NCI-H345 treated with DMSO at 0.1 percent for 48 hours (cell line): ENCODE data around the gene PERP.
A peak's percentile ranks its signal among the peaks of the same experiment; 100 is the strongest.
"Not testable (repeated sequence)": the region's sequence is repeated elsewhere in the genome, so short reads cannot be mapped to it uniquely, and the experiment has no call there.

ENCODE experiments used
- DNase-seq: peaks from one replicate; lab custom pipeline; 2025; ENCODE audit not compliant: unreplicated experiment; lab: John Stamatoyannopoulos, UW

PERP gene

GRCh38 chr6:138107078-138107751 is at the start of gene PERP:
Gene PERP (minus strand): TSS chr6:138107419. CDS start chr6:138107340, 79 bp downstream.
- no peak for DNase-seq

GRCh38 chr6:138155443-138155842 is 48.2 kb upstream of the PERP start:
- no peak for DNase-seq

- no peak for DNase-seq
These were observed 39.3 kb upstream of the PERP start for GRCh38 chr6:138146544-138146943.

- DNase-seq = no peak
These were observed 38.2 kb upstream of the PERP start for GRCh38 chr6:138145402-138145801.

GRCh38 chr6:138142806-138143205 is 35.6 kb upstream of the PERP start:
- DNase-seq = no peak

GRCh38 chr6:138129190-138129589 is 22.0 kb upstream of the PERP start:
- no peak for DNase-seq

GRCh38 chr6:138128096-138128495 is 20.9 kb upstream of the PERP start:
- no peak for DNase-seq

- no peak for DNase-seq
These were observed 16.9 kb upstream of the PERP start for GRCh38 chr6:138124096-138124495.

- DNase-seq = no peak
These were observed 12.8 kb upstream of the PERP start for GRCh38 chr6:138119976-138120375.

- not testable (repeated sequence) for DNase-seq
These were observed 12.0 kb upstream of the PERP start for GRCh38 chr6:138119229-138119628.

- no peak for DNase-seq
These were observed 10.2 kb upstream of the PERP start for GRCh38 chr6:138117376-138117914.

- DNase-seq = no peak
These were observed 9.4 kb upstream of the PERP start for GRCh38 chr6:138116661-138116999.

GRCh38 chr6:138115877-138116660 is 8.8 kb upstream of the PERP start:
- DNase-seq = peak; percentile 79

- peak; percentile 32 for DNase-seq
These were observed 8.0 kb upstream of the PERP start for GRCh38 chr6:138115201-138115600.

- DNase-seq = no peak
These were observed 6.5 kb upstream of the PERP start for GRCh38 chr6:138113588-138114210.

- no peak for DNase-seq
These were observed 3.0 kb upstream of the PERP start for GRCh38 chr6:138110229-138110628.

- DNase-seq = peak; percentile 81
These were observed 2.1 kb upstream of the PERP start for GRCh38 chr6:138109042-138109997.

- DNase-seq = peak; percentile 76
These were observed 753 bp upstream of the PERP start for GRCh38 chr6:138107752-138108592.

- no peak for DNase-seq
These were observed 548 bp downstream of the PERP start for GRCh38 chr6:138106665-138107077.
